ENCODE measurements around the gene PSD.

DNA sequence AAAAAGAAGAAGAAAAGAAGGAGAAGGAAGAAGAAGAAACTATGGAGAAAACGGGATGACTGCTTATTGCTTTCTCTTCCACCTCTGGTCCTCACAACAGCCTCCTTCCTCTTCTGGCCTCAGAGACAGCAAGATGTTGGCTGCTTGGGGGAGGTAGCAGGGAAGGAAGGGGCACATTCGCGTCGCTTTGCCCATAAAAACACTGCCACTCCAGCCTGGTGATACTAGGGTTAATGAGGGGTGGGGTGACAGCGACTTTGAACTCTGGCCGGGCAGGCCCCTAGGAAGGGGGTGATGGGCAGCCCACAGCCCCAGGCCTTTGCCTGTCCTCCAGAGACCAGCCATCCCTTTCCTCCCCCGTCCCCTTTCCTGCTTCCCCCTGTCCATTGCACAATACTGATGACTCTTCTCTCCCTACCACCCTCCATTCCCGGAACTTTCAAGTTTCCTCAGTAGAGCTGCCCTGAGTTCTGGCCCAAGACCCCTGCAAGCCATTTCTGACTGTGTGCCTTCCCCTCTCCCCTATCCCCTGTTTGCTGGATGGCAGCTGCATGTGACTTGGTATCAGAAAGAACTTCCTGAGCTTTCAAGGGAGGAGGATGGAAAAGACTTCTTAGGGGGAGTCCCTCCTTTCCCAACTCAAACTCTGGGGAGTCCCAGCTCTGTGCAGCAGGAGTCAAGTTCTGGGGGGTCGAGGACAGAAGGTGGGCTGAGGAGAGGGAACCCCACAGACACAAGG is 16.0 kb upstream of the PSD start:
- TF ChIP-seq CTCF (IDR thresholded peaks at IDR 0.05; ENCODE audit: insufficient read depth, low read length) (no peak), GABPA (IDR thresholded peaks at IDR 0.05; ENCODE audit: low read depth) (no peak)
